Stimulated activated CD8-positive, alpha-beta memory T cell treated with anti-CD3 and anti-CD28 coated beads, Interleukin-4, amount 100 ng/mL, for 1 hour (primary cell): Measurements from ENCODE around the gene ESRRB.

Experiments
- DNase-seq, 2 donors: peaks; one replicate each; pipeline ENCODE4 v3.0.0-alpha.2; 2020; ENCODE audit warnings: low read depth in 2 of 2, low spot score in 1 of 2

ESRRB gene

DNA sequence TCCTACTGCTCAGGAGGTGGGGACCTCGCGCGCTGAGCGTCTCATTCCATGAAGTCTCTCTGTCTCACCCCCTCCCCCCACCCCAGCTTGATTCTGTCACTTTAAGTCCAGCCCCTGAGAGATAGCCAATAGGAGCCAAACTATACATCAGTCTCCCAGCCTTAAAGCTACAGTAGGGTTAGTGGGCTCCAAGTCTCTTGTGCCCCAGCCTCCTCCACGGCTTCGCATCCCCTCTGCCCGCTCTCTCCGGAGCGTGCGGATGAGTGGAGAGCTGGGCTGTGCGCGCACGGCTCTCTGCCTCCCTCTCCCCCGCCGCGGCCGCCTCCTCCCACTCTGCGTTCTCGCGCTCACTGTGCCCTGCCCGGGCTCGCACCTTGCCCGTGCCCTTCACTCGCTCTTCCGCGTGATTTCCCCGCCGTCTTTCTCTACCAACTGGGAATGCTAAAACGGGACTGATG lies at the start of gene ESRRB:
Gene ESRRB, plus strand, starts transcription at position 191 of the 458 bp plus-strand sequence. Its CDS starts 265 bp downstream, at position 456.
- DNase-seq, result no peak

GRCh38 chr14:76326918-76327689 lies 48.8 kb upstream of the ESRRB start:
- DNase-seq, result no peak

GRCh38 chr14:76328457-76329137 lies 47.3 kb upstream of the ESRRB start:
- no peak for DNase-seq

DNA sequence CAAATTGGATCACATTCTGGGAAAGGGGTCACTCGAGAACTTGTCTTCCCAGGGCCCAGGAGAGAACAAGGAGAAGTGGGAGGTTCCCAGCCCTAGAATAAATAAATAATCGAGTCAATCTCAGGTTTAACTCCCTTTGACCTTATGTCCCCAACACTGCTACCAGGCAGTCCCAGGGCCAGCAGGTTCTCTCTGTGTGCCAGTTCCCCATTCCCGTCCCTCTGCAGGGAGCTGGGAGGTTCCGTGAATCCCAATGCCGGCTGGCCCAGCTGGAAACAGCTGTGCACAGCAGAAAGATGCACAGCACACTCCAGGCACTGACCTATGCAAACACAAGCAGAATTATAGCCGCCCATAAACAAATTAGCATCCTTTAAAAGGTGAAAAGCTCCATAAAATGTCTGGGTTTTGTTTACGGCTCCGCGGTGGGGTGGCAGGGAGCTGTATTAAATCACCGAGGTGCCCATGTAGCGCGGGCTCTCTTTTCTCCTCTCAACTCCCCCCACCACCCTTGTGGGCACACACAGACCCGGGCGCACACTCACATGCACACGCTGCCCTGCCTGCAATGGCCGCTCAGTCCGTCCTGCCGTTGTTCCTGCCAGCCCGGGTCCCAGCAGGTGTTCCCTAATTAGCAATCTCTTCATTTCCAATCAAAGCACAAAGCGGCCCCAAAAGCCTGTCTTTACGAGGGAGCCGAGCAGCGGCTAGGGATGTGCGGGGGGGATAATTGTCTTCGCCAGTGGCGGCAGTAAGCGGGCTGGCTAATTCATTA lies 46.6 kb upstream of the ESRRB start:
- DNase-seq, result no peak

GRCh38 chr14:76329951-76330350 lies 46.0 kb upstream of the ESRRB start:
- DNase-seq, result no peak

DNA sequence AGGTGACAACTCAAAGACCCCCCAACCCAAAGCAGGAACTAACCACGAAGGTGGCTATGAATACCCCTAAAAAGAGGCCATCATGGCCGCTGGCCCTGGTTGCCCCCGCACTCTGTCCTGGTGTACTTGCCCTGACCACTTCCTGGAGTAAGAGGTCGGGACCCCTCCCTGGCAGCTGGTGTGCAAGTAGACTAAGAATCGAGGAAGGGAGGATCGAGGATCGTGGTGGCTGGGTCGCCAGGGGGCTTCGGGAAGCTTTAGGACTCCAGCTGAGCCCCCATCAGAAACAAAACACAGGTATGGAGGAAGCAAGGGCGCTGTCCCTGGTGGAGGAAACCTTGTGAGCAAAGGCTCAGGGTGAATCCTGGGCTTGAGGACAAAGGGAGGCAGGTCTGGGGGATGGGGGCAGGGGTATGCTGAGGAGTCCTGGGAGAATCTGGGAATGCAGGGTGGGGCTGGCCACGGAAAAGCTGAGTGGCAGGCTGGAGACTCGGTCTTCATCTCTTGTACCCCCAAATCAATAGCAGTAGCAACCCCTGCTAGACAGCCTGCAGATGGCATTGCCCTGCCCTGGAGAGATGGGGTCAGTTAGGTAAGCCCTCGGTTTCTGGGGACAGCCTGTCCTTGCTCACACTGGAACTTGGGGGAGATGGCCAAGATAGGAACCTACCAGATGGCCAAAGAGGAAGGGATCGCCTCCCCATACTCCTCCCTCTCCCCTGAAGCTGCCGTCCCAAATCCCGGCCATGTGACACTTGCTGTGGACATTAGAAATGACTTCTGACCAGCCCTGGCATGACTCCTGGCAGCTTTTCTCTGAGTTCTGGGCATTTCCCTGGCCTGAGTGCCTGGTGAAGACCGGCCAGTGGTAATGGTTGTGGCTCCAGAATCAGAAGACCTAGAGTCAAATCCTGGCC lies 45.3 kb upstream of the ESRRB start:
- DNase-seq, result no peak

- no peak for DNase-seq
Observed at GRCh38 chr14:76331328-76332011, 44.5 kb upstream of the ESRRB start.

GRCh38 chr14:76333664-76334063 lies 42.3 kb upstream of the ESRRB start:
- no peak for DNase-seq

- no peak for DNase-seq
Observed at GRCh38 chr14:76334316-76334715, 41.6 kb upstream of the ESRRB start.

DNA sequence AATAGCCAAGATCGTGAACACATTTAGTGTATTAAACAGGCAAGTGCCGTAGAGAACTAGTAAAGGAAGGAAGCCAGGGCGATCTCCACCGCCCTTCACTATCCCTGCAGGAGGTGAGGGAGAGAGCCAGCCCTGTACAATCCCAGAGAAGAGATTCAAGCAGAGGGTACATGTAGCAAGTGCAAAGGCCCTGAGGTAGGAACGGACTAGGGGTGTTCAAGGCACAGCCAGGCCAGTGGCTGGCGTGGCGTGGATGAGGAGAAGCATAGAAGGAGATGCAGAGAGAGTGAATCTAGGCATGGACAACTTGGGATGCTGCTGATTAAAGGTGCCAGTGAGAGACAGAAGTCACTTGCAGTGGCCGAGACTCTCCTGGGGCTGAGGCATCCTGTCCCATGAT lies 39.1 kb upstream of the ESRRB start:
- DNase-seq, result no peak

GRCh38 chr14:76337635-76338545 lies 38.0 kb upstream of the ESRRB start:
- no peak for DNase-seq

- no peak for DNase-seq
Observed at GRCh38 chr14:76339728-76340615, 36.0 kb upstream of the ESRRB start.

DNA sequence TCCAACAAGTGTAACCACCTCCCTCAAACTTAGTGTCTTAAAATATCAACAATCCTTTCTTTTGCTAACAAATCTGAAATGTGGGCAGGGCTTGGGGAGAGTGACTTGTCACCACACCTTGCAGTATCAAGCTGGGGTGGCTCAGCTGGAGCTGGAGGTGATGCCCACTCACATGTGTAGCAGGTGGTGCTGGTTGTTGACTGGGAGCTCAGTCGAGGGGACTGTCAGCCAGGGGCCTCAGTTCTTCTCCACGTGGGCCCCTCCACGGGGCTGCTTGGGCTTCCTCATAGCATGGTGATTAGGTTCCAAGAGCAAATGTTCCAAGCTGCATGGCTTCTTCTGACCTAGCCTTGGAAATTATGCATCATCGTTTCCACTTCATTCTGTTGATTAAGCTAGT lies 32.6 kb upstream of the ESRRB start:
- no peak for DNase-seq

DNA sequence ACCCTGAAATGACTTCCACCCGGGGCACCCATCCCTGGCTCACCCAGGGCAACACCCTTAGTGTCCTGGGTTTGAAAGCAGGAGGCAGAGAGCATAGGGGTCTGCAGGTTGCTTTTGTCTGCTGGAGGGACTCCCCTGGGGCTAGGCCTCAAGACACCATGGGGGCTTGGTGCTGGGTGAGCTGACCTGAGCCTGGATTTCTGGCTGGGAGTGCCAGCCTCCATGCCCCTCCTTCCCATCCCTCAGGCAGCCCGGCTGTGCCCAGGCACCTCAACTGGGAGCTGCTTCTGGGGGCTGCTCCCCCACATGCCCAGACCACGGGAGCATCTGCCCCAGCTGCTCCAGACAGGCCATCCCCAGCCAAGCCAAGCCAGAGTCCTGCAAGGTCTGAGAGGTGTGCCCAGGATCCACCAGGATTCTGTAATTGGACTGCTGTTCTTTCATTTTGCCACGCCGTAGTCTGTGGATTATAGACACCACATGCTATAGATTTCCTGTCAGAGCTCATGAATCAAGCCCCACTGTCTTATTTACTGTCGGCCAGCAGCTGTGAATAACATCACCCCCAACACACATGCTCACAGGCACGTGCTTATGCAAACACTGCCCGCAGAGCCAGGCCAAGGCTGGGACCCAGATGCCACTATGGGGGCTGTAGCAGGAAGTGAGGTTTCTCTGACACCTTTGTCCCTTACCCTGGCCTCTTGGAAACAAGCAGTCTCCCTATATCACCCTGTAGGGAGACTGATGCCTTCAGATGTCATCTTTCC lies 29.4 kb upstream of the ESRRB start:
- DNase-seq, result no peak

GRCh38 chr14:76348898-76349297 lies 27.0 kb upstream of the ESRRB start:
- DNase-seq, result no peak

DNA sequence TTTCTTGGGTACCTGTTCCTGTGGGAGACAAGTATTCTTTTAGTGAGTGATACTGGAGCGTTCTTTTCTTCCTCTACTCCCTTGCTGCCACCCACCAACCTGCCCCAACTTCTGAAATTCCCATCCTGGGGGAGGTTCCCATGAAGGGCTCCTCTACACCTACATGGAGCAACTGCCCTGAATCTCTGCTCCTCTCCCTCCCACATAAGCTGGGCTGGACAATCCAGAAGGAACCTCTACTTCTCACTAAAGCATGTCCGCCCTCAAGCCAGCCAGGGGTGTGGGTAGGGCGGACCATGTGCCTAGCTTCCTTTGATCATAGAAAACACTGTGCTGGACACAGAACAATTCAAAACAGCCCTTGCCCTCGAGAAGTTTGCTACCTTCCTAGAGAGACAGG lies 25.9 kb upstream of the ESRRB start:
- DNase-seq, result no peak

- DNase-seq, result no peak
Observed at GRCh38 chr14:76350671-76351070, 25.3 kb upstream of the ESRRB start.
